OCI-LY3 (cell line): Measurements from ENCODE around the gene CCSER1.

Experiments
- H2AFZ ChIP-seq: fragments of 200-600, 300-600 bp; shearing (Covaris generic); 2 replicates; pipeline ENCODE4 v1.6.0; 2014; ENCODE audit warnings: antibody characterized with exemption, low read depth, low read length
- H3K27ac ChIP-seq: fragments of 200-600, 300-600 bp; sonication (generic); 2 replicates; pipeline ENCODE4 v1.5.1; 2014; ENCODE audit warnings: mild to moderate bottlenecking, low read length, moderate library complexity, mixed read lengths
- H3K27me3 ChIP-seq: fragments of 200-600, 300-600 bp; sonication (generic); 2 replicates; pipeline ENCODE4 v1.6.1; 2014; ENCODE audit warnings: low read depth, low read length, mixed read lengths
- H3K36me3 ChIP-seq: fragments of 200-600, 300-600 bp; sonication (generic); replicated peaks from 2 replicates; pipeline ENCODE3; 2014; ENCODE audit warnings: low read depth, low read length, mixed read lengths
- H3K4me1 ChIP-seq: fragments of 300-600, 200-600 bp; sonication (generic); 2 replicates; pipeline ENCODE4 v1.6.1; 2014; ENCODE audit warnings: low read length, mixed read lengths
- H3K4me2 ChIP-seq: fragments of 200-600, 300-600 bp; sonication (generic); 2 replicates; pipeline ENCODE4 v1.6.1; 2014; ENCODE audit warnings: low read length, mixed read lengths
- H3K4me3 ChIP-seq: fragments of 300-600, 200-600 bp; sonication (generic); 2 replicates; pipeline ENCODE4 v1.5.1; 2014; ENCODE audit warnings: antibody characterized with exemption, mild to moderate bottlenecking, low read length, moderate library complexity
- H3K79me2 ChIP-seq: fragments of 300-600, 200-600 bp; shearing (Covaris generic); 2 replicates; pipeline ENCODE4 v1.6.1; 2014; ENCODE audit warnings: mild to moderate bottlenecking, low read length, mixed read lengths
- H3K9ac ChIP-seq: fragments of 300-600, 200-600 bp; shearing (Covaris generic); 2 replicates; pipeline ENCODE4 v1.6.0; 2014; ENCODE audit warnings: mild to moderate bottlenecking, low read length, moderate library complexity
- H3K9me3 ChIP-seq: fragments of 200-600, 300-600 bp; shearing (Covaris generic); 2 replicates; pipeline ENCODE4 v1.6.1; 2014; ENCODE audit warnings: low read length, mixed read lengths; ENCODE audit not compliant: insufficient read depth
- H4K20me1 ChIP-seq: fragments of 200-600, 300-600 bp; sonication (generic); 2 replicates; pipeline ENCODE4 v1.6.1; 2016; ENCODE audit warnings: low read length, mixed read lengths; ENCODE audit not compliant: insufficient read depth
- CTCF ChIP-seq: fragments of 200-600, 300-600 bp; sonication (generic); IDR thresholded peaks from 2 replicates; pipeline ENCODE4 v1.5.1; 2014; ENCODE audit warnings: antibody characterized with exemption, low read length, low read depth
- EZH2phosphoT487 ChIP-seq: fragments of 200-600 bp; shearing (Covaris generic); IDR thresholded peaks from 2 replicates; pipeline ENCODE4 v1.6.1; 2018; ENCODE audit warnings: antibody characterized with exemption, mixed run types, low read depth

Gene CCSER1

GRCh38 chr4:90112715-90113114, 14.5 kb upstream of the CCSER1 start:
- Histone ChIP-seq H3K4me2 (no peak overlapping the region), H3K4me1 (peaks cover 12% of the 10 kb centered on the region), H3K9me3 (no peaks in the 10 kb centered on the region), H3K79me2 (no peaks in the 10 kb centered on the region), H3K27ac (no peak overlapping the region), H3K4me3 (no peak overlapping the region), H3K36me3 (no peaks in the 10 kb centered on the region), H2AFZ (no peak overlapping the region), H3K9ac (no peak overlapping the region), H3K27me3 (no peaks in the 10 kb centered on the region), H4K20me1 (no peaks in the 10 kb centered on the region)
- TF ChIP-seq CTCF: no peak
- TF ChIP-seq EZH2phosphoT487: no peak

- Histone ChIP-seq H3K79me2 (no peaks in the 10 kb centered on the region), H3K36me3 (no peaks in the 10 kb centered on the region), H3K4me2 (no peak overlapping the region), H3K4me1 (peaks cover 23% of the 10 kb centered on the region), H2AFZ (no peak overlapping the region), H3K9me3 (no peaks in the 10 kb centered on the region), H3K4me3 (no peak overlapping the region), H3K27me3 (no peaks in the 10 kb centered on the region), H4K20me1 (no peaks in the 10 kb centered on the region), H3K9ac (no peak overlapping the region), H3K27ac (no peak overlapping the region)
- no peak for TF ChIP-seq CTCF
- no peak for TF ChIP-seq EZH2phosphoT487
Measured at GRCh38 chr4:90113881-90114457, 13.2 kb upstream of the CCSER1 start.

- H3K27ac ChIP-seq: 0 out of 2 replicates have a peak overlapping the region, but pooled peaks have one; percentile 1
Measured at GRCh38 chr4:90118527-90119195, 8.5 kb upstream of the CCSER1 start.

More at GRCh38 chr4:90118527-90119195, 8.5 kb upstream of the CCSER1 start:
- H3K27me3 ChIP-seq: no peaks in the 10 kb centered on the region
- H3K79me2 ChIP-seq: no peaks in the 10 kb centered on the region
- no peak overlapping the region for H3K4me3 ChIP-seq
- peak overlapping the region; percentile 69 for H2AFZ ChIP-seq
- no peaks in the 10 kb centered on the region for H4K20me1 ChIP-seq
- H3K4me2 ChIP-seq: peak overlapping the region; percentile 42
- H3K9me3 ChIP-seq: no peaks in the 10 kb centered on the region
- H3K4me1 ChIP-seq: peaks cover 26% of the 10 kb centered on the region
- H3K9ac ChIP-seq: no peak overlapping the region
- TF ChIP-seq CTCF: no peak
- TF ChIP-seq EZH2phosphoT487: no peak
- no peaks in the 10 kb centered on the region for H3K36me3 ChIP-seq
